HG03103 (cell line): ENCODE results near the gene ZNF747.

Source experiments
- ATAC-seq: cut with Tn5 transposase; IDR thresholded peaks from one replicate; pipeline ENCODE4 v1.9.1; 2021; ENCODE audit warnings: low read depth; ENCODE audit not compliant: unreplicated experiment

Gene ZNF747

DNA sequence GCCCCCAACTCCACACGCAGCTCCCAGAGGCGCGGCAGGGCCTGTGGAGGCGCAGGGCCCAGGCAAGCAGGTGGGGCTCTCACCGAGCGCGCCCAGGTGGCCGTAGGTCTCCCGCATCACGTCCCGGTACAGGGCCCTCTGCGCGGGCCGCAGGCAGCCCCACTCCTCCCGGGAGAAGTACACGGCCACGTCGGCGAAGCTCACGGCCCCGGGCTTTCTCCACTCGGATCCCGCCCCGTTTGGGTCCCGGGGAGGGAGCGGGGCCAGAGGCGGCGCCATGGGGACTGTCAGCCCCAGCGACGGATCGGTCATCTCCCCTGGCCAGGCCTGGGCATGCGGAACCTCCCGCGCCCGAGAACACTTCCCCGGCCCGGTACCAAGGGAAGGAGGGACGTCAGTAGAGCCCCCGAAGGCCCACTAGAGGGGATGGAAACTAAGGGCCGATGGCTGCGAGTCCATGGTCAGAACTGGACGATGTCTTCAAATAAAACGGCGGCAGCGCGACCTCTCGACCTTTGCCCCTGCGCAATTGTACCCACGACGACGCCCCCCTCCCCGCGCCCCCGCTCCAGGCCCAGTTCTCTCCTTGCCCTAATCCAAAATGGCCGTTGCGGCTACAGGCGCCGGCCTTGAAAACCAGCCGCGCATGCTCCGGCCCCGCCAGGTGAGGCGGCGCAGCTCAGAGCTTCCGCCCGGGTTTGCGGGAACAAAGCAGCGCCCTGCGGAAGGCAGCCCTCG is at the start of gene ZNF747:
ZNF747 (minus strand) TSS at position 491 of the 738 bp plus-strand sequence; CDS start at position 312, 179 bp downstream.
- no peak for ATAC-seq

DNA sequence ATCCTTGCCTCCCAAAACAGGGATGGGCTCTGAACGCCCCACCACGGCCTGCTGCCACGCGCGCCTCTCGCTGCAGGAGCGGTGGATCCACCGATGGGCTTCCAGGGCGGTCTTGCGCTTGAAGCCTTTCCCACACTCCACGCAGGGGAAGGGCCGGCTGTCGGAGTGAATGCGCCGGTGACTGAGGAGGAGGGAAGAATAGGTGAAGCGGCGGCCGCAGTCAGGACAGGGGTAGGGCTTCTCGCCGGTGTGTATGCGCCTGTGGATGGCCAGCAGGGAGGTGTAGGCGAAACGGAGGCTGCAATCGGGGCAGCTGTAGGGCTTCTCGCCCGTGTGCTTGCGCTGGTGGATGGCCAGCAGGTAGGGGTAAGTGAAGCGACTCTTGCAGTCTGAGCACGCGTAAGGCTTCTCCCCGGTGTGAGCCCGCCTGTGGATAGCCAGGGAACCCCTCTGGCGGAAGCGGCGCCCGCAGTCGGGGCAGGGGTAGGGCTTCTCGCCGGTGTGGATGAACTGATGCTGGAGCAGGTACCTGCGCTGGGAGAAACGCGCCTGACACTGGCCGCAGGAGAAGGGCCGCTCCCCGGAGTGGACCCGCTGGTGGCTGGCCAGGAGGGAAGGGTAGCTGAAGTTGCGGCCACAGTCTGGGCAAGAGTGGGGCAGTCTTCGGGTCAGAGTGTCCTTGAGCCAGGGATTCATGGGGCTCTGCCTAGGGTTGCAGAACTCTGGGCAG is 48.1 kb upstream of the ZNF747 start:
- no peak for ATAC-seq

DNA sequence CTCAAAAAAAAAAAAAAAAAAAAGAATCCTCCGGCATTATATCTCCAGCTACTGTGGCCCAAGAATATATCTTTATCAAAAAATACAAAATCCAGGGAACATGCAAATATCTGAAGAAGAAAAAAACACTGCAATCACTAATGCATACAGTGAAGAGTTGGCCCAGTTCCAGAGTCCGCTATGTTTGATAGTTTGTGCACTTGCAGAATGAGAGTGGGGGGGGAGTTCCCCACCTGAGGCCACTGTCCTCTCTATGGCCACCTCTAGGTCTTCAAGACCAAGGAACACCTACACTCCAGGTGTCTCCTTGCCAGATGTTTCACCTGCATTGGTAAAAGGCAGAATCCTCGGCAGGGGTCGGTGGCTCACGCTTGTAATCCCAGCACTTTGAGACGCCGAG is 46.8 kb upstream of the ZNF747 start:
- ATAC-seq: no peak

DNA sequence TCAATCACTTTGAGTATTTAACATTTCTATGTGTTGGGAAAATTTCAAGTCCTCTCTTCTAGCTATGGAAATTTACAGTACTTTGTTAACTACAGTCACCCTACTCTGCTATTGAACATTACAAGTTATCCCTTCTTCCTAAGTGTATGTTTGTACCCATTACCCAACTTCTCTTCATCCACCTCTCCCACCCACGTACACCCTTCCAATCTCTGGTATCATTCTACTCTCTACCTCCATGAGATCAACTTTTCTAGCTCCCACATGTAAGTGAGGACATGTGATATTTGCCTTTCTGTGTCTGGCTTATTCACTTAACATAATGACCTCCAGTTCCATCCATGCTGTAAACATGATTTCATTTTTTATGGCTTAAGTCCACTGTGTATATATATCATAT is 40.0 kb upstream of the ZNF747 start:
- no peak for ATAC-seq

DNA sequence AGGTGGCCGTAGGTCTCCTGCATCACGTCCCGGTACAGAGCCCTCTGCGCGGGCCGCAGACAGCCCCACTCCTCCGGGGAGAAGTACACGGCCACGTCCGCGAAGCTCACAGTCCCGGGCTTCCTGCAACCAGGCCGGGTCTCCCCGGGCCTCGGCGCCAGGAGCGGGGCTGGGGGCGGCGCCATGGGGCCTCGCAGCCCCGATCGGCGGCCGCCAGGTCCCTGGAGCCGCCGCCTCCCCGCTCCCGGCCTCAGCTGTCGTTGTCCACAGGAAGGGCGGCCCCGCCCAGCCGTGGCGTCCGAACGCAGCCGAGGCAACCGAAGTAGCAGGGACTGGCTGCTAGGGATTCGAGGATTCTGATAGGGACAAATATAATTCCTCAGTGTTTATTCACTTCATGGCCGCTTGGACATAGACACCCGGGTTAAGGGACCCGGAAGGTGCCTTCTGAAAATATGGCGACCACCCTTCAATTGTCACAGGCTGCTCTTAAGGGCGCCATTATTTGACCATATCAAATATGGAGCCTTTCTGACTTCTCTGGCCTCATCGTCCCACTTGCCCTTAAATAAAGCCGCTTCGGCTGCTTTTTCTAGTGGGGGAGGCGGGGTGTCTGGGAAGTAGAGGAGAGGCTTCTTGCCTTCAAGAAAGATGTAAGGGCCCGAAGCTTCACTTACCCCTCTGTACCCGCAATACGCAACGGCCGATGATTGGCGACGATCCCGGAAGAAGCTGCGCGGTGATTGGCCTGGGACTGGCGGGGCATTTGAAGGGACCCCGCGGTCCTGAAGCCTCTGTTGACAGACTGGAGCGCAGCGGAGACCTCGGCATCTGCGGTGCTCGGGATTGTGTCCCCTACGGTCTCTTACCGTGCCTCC is 37.0 kb upstream of the ZNF747 start, which contains the start of gene ZNF688:
ZNF688 (minus strand) TSS at position 270 of the 878 bp plus-strand sequence; CDS start at position 185, 85 bp downstream.
- ATAC-seq: peak; percentile 65

DNA sequence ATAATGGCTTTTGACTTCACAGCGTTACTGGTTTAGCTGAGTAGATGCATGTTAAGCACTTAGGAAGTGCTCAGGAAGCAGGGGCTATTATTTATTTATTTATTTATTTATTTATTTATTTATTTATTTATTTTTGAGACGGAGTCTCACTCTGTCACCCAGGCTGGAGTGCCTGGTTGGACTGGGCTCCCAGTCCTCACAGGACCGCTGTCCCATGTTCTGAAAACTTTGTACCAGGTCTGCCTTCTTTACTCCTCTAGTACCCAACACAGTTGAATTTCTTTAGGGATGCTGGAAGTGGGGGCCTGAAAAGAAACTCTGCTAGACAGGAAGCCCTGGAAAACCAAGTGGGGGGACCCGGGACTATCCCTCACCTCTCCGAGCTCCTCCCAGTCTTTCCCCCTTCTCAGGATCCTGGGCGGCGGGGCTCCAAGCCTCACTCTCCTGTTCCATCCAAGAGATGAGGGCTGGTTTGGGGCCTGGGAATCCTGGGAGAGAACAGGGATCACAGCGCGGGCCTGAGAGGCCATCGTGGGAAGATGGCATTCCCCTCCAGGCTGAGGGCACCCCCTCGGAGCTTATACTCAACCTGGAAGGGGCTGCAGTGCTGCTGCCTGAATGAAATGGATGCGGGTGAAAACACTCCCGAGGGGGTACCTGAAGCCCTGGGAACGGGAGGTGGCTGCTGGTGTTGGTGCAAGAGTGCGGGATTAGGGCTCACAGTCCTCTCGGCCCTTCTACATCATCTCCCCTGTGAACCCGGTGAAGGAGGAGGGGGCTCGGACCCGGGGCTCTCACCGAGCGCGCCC is 36.2 kb upstream of the ZNF747 start:
- ATAC-seq: no peak

DNA sequence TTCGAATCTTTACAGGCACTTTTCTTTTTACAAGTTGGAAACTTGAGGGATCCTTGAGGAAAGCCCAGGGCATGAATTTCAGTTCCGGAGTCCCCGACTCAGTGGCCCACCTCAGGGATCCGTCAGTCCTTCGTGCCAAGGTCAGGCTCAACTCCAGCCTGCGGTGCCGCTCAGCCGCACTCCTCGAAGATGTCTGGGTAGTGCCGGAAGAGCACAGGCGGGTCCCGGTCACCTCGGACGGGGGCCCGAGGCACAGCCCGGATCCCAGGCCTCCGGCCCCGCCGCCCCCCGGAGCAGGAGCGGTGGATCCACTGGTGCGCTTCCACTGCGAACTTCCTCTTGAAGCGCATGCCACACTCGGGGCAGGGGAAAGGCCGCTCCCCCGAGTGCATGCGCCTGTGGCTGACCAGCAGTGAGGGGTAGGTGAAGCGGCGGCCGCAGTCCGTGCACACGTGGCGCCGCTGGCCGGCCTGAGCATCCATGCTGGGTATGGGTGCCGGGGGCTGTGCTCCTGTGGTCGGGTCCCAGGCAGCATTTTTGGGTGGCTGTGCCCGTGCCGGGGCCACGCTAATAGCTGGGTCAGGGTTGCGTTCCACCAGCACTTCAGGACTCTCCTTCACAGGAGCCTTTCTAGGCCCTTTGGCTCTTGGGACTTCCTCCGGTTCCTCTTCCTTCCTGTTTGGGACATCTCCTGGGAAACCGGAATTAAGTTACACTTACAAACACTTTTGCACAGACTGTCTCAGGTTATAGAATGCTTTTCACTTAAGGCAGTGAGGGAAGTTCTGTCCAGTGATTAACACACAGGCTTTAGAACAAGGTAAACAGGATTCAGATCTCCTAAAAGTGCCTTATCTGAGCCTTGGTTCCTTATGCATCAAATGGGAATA is 35.3 kb upstream of the ZNF747 start:
- ATAC-seq: no peak

DNA sequence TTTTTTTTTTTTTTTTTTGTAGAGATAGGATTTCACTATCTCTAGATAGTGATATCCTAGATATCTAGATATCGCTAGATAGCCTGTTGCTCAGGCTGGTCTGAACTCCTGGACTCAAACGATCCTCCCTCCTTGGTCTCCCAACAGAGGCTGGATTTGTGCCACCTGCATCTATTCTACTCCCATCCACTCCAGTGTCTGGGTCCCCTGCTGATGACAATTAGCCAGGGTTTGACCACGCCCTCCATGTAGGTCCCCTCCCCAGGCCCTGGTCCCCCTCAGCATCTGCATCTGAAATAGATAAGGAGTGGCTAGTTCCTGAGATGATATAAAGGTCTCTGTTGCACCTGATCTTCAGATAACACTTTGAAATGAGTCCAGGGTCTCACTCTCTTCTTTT is 34.6 kb upstream of the ZNF747 start:
- no peak for ATAC-seq

DNA sequence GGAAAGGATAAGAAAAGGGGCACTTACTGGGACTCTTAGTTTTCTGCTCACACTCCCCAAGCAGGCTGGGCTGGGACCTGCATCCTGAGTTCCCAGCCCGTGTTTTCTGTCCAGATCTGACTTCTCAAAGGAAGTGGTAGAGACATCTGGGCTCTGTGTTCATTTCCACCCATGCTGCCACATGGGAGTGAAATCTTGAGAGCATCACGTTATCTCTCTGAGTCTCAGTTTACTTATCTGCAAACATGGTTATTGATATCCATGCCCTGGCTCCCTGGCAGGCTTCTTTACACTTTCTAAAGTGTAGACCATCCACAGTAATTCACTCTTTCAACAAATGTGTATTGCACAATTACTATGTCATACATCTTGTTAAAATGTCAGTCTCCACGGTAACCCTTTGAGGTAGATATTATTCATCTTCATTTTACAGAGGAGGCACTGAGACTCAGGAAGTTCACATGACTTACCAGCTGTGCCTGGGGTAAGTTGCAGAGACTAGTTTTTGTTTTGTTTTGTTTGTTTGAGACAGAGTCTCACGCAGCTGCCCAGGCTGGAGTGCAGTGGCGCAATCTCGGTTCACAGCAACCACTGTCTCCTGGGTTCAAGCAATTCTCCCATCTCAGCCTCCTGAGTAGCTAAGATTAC is 33.5 kb upstream of the ZNF747 start:
- ATAC-seq: no peak

DNA sequence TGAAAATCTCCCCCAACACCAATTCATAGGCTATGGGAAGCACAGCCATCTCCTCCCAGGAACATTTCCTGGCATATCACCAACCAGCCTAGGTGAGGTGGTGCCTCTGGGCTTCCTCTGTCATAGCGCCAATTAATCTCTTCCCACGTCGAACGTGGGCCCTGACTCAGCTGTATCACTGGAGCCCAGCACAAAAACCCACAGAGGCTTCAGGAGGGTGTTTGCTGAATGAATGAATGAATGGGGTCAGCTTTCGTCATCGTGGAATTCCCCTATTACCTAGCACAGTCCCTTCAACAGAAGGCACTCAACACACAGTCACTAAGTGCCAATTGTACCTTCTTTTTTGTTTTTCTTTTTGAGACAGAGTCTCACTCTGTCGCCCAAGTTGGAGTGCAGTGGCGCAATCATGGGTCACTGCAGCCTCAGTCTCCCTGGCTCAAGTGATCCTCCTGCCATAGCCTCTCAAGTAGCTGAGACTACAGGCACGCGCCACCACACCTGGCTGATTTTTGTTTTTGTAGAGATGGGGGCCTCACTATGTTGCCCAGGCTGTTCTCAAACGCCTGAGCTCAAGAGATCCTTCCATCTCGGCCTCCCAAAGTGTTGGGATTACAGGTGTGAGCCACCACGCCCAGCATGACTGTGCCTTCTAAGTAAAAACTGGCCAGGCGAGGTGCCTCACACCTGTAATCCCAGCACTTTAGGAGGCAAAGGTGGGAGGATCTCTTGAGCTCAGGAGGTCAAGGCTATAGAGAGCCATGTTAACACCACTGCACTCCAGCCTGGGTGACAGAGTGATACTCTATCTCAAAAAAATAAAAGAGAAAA is 32.7 kb upstream of the ZNF747 start:
- ATAC-seq: no peak

DNA sequence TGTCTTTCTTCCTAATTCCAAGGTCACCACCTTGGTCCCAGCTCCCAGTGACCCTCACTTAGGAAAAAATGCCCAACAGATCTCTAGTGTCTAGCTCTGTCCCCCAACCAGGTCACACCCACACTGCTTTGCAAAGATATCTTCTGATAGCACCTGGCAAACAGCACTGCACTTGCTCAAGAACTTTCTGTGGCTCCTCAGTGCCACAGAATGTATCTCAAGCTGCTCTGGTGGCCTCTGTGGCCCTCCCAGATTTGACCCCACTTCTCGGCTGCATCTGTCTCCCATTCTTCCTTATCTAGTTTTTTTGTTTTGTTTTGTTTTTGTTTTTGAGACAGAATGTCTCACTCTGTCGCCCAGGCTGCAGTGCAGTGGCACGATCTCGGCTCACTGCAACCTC is 31.9 kb upstream of the ZNF747 start:
- no peak for ATAC-seq

DNA sequence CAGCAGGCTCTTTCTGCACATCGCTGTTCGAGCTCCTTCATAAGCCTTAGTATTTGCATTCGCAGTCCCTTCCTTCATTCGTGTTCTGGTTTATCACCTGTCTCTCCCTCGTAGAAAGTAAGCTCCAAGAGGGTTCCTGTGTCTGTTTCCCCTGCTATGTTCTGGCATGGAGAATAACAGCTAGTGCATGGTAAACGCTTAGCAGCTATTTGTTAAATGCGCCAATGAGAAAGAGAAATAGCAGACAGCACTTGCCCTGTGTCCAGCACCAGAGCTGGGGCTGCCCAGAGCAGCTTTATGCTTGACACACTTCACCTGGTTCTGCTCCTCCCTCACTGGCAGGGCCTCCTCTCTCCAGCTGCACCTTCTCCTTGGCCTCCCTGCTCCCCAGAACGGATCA is 31.3 kb upstream of the ZNF747 start:
- no peak for ATAC-seq

DNA sequence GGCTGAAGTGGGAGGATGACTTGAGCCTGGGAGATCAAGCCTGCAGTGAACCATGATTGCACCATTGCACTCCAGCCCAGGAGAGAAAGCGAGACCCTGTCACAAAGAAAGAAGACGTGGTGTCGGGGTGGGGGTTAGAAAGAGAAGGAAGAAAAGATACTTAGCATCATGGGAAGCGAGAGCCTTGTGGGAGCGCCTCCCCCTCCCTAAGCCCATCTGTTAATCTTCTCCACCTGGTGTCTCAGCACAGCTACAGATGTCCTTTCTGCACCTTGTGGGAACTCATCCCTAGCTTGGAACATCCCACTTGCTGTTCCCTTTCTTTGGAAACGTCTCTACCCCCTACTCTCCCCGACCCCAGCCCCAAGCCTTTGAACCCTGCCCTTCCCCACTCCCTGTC is 30.9 kb upstream of the ZNF747 start:
- ATAC-seq: no peak

DNA sequence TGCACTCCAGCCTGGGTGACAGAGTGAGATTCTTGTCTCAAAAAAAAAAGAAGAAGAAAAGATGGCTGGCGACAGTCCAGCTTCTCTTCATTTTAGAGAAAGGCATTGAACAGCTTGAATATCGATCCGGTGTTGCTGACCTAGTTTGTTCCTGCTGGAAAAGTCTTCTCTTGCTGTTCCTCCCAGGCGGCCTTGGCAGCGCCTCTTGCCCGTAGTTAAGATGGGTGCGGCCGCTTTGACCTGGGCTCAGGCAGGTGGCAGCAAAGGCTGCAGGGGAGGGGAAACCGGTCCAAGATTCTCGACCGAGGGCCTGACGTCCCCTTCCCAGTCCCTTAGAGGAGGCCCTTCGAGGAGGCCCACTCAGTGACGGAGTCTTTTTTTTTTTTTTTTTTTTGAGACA is 27.4 kb upstream of the ZNF747 start:
- no peak for ATAC-seq

DNA sequence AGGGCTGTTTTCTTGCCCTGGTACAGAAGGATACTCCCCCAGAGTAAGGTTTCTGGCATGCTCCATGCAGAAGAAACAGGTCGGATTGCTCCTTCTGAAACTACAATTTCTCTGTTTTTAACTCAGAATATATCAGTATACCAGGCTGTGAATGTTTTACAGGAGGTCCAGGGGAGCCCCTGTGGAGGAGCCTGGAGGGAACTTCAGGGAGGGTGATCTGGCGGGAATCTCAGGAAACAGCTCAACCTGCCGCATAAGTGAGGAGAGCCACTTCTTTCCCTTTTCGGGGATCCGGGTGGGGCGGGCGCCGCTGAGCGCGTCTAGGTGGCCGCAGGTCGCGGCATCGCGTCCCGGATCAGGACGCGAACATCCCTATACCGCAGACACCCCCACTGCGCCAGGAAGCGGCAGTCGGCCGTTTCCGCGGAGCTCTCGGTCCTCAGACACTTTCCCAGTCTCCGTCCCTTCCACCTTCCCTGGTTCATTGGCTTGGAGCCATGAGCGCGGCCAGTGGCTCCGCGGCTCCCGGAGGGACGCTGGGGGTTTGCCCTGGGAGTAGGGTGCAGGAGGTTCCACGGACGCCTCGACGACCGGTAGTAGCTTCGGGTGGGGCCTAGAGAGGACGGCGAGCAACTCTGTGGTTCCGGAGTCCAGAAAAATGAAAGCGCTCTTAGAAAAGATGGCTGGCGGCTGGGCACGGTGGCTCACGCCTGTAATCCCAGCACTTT is 26.6 kb upstream of the ZNF747 start:
- ATAC-seq: no peak

DNA sequence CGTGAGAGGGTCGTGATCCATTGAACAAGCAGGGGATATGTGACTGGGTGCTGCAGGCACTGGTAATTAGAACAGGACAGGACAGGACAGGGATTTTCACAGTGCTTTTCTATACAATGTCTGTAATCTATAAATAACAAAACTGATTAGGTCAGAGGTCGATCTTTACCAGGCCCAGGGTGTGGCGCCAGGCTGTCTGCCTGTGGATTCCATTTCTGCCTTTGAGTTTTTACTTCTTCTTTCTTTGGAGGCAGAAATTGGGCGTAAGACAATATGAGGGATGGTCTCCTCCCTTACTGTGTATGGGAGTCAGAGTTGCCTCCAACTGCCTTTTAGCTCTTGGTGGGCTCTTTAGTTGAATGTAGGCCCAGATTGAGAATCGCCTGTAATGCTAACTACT is 25.0 kb upstream of the ZNF747 start:
- ATAC-seq: no peak

DNA sequence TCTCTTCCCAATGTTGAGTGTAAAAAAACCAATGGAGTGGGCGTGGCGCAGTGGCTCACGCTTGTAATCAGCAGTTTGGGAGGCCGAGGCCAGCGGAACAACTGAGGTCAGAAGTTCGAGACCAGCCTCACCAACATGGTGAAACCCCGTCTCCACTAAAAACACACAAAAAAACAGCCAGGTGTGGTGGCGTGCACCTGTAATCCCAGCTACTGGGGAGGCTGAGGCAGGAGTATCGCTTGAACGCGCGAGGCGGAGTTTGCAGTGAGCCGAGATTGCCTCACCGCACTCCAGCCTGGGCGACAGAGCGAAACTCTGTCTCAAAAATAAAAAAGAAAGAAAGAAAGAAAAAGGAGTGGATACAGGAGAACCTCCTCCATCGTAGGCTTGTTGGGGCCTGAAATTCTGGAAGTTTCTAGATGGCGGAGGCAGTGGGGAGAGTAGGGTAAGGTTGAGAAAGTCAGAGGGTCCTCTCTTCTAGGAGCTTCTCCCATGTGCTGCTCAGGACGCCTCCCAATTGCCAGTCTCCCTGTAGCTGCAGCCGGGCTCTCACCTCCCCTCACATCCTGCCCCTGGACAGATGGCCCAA is 24.2 kb upstream of the ZNF747 start:
- no peak for ATAC-seq
